ENCODE measurements around the gene ZNF460. TPM values are rescaled to one million over a fixed set of nuclear protein-coding genes. Genes with fewer than 3 reads are reported as not detected.

Gene ZNF460
- total RNA-seq, 2 experiments from 2014 or later, result 64.9 to 65.0 TPM

- Mint-ChIP-seq H3K27me3 (no peaks in the 10 kb centered on the region), H3K36me3 (ENCODE audit: low read depth) (peaks cover 86% of the 10 kb centered on the region), H3K4me1 (ENCODE audit: low read depth) (peaks cover 4% of the 10 kb centered on the region), H3K4me3 (no peak overlapping the region), H3K27ac (no peak overlapping the region), H3K9me3 (peaks cover 25% of the 10 kb centered on the region)
- ChIA-PET POLR2A (interaction anchor here (0.7 kb wide), 1 partner anchor 973 kb away, joined by 3 read pairs; no protein-coding TSS in a partner anchor), CTCF (no interaction called here)
- peaks cover 12 to 22% of the 10 kb centered on the region in 2 experiments for H3K9me3 ChIP-seq (ENCODE audit: control insufficient read depth in 1 of 2, insufficient read depth in 1 of 2, low read length in 2 of 2)
- H3K4me3 ChIP-seq (ENCODE audit: low read length), result no peak overlapping the region
- H3K36me3 ChIP-seq (ENCODE audit: insufficient read depth, low read length), result peaks cover 5% of the 10 kb centered on the region
- no peak overlapping the region for H3K27ac ChIP-seq (ENCODE audit: low read depth in 1 of 2, low read length in 2 of 2)
- no peaks in the 10 kb centered on the region for H3K27me3 ChIP-seq (ENCODE audit: control insufficient read depth in 1 of 2, insufficient read depth in 2 of 2, low read length in 2 of 2)
- no peaks in the 10 kb centered on the region for H3K4me1 ChIP-seq (ENCODE audit: insufficient read depth, low read length)
- intact Hi-C loops (cut with DNase I, micrococcal nuclease), result no loop called here
- DNase-seq (no peak), ATAC-seq (ENCODE audit: poor library complexity) (no peak)
- TF ChIP-seq, protein P1, sequence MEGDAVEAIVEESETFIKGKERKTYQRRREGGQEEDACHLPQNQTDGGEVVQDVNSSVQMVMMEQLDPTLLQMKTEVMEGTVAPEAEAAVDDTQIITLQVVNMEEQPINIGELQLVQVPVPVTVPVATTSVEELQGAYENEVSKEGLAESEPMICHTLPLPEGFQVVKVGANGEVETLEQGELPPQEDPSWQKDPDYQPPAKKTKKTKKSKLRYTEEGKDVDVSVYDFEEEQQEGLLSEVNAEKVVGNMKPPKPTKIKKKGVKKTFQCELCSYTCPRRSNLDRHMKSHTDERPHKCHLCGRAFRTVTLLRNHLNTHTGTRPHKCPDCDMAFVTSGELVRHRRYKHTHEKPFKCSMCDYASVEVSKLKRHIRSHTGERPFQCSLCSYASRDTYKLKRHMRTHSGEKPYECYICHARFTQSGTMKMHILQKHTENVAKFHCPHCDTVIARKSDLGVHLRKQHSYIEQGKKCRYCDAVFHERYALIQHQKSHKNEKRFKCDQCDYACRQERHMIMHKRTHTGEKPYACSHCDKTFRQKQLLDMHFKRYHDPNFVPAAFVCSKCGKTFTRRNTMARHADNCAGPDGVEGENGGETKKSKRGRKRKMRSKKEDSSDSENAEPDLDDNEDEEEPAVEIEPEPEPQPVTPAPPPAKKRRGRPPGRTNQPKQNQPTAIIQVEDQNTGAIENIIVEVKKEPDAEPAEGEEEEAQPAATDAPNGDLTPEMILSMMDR (IDR thresholded peaks at IDR 0.05), result no peak
These were observed 18.2 kb upstream of the ZNF460 start for GRCh38 chr19:57262044-57262443.

DNA sequence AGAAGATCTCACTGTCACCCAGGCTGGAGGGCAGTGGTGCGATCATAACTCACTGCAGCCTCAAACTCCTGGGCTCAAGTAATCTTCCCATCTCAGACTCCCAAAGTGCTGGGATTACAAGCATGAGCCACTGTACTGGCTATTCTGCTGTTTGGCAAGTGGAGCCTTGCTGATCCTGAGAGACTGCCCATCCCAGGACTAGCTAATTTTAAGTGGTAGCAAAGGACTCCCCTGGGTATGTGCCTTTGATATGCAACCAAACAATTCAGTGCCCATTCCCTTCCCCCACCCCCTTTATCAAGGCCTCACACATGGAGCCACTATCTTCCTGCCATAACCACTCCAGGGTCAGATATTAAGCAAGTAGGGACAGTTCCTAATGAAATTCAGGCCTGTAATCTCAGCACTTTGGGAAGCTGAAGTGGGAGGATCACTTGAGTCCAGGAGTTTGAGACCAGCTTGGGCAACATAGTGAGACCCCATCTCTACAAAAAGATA, 17.0 kb upstream of the ZNF460 start:
- ATAC-seq (ENCODE audit: poor library complexity) (no peak), DNase-seq (no peak)
- ChIA-PET CTCF (no interaction called here), POLR2A (no interaction called here)
- Histone ChIP-seq H3K27ac (ENCODE audit: low read depth in 1 of 2, low read length in 2 of 2) (no peak overlapping the region), H3K36me3 (ENCODE audit: insufficient read depth, low read length) (peaks cover 5% of the 10 kb centered on the region), H3K4me1 (ENCODE audit: insufficient read depth, low read length) (no peaks in the 10 kb centered on the region), H3K4me3 (ENCODE audit: low read length) (no peak overlapping the region), H3K27me3 (ENCODE audit: control insufficient read depth in 1 of 2, insufficient read depth in 2 of 2, low read length in 2 of 2) (no peaks in the 10 kb centered on the region), H3K9me3 (ENCODE audit: control insufficient read depth in 1 of 2, insufficient read depth in 1 of 2, low read length in 2 of 2) (peaks cover 12 to 15% of the 10 kb centered on the region in 2 experiments)
- no peak overlapping the region for H3K27ac Mint-ChIP-seq
- H3K27me3 Mint-ChIP-seq, result no peaks in the 10 kb centered on the region
- H3K4me1 Mint-ChIP-seq (ENCODE audit: low read depth), result no peaks in the 10 kb centered on the region
- peaks cover 84% of the 10 kb centered on the region for H3K36me3 Mint-ChIP-seq (ENCODE audit: low read depth)
- peaks cover 26% of the 10 kb centered on the region for H3K9me3 Mint-ChIP-seq
- H3K4me3 Mint-ChIP-seq, result no peak overlapping the region
- intact Hi-C loops (cut with DNase I, micrococcal nuclease), result no loop called here
- TF ChIP-seq, protein P1 (IDR thresholded peaks at IDR 0.05), result no peak

DNA sequence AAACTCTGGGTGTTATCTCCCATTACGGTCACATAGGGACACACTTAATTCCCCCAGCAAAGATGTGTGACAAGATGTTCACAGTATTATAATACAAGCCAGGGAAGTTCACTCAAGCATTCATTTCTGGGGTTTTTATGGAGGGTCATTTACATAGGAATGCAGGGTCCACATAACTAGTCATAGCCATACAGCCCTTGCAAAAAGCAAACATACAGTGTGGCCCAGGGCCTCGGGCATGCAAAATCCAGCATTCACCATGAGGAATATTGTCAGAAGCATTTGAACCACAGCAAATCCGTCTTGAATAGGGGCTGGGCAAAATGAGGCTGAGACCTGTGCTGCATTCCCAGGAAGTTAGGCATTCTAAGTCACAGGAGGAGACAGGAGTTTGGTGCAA, 13.0 kb upstream of the ZNF460 start:
- intact Hi-C loops (cut with DNase I, micrococcal nuclease), result no loop called here
- Mint-ChIP-seq H3K27ac (no peak overlapping the region), H3K36me3 (ENCODE audit: low read depth) (peaks cover 68% of the 10 kb centered on the region), H3K4me1 (ENCODE audit: low read depth) (no peaks in the 10 kb centered on the region), H3K27me3 (no peaks in the 10 kb centered on the region), H3K9me3 (peaks cover 11% of the 10 kb centered on the region), H3K4me3 (no peak overlapping the region)
- Histone ChIP-seq H3K27ac (ENCODE audit: low read depth in 1 of 2, low read length in 2 of 2) (no peak overlapping the region), H3K36me3 (ENCODE audit: insufficient read depth, low read length) (peaks cover 4% of the 10 kb centered on the region), H3K4me3 (ENCODE audit: low read length) (no peak overlapping the region), H3K9me3 (ENCODE audit: control insufficient read depth in 1 of 2, insufficient read depth in 1 of 2, low read length in 2 of 2) (peaks cover 0 to 9% of the 10 kb centered on the region in 2 experiments), H3K4me1 (ENCODE audit: insufficient read depth, low read length) (no peaks in the 10 kb centered on the region), H3K27me3 (ENCODE audit: control insufficient read depth in 1 of 2, insufficient read depth in 2 of 2, low read length in 2 of 2) (no peaks in the 10 kb centered on the region)
- ChIA-PET CTCF (no interaction called here), POLR2A (interaction anchor here (0.6 kb wide), 1 partner anchor 650 kb away, joined by 3 read pairs; no protein-coding TSS in a partner anchor)
- DNase-seq (no peak), ATAC-seq (ENCODE audit: poor library complexity) (no peak)
- TF ChIP-seq, protein P1 (IDR thresholded peaks at IDR 0.05), result no peak
